Measurements from ENCODE around the gene AAGAB.
"Not testable (repeated sequence)": the region's sequence is repeated elsewhere in the genome, so short reads cannot be mapped to it uniquely, and the experiment has no call there.

Gene AAGAB

GRCh38 chr15:67259806-67260205 lies 5.3 kb upstream of the AAGAB start:
- H3K27me3 ChIP-seq (ENCODE audit: insufficient read depth, poor library complexity, severe bottlenecking), result no peaks in the 10 kb centered on the region
- DNase-seq (ENCODE audit: low spot score), result no peak
- H3K36me3 ChIP-seq (ENCODE audit: low read depth), result no peaks in the 10 kb centered on the region
- no peak overlapping the region for H3K27ac ChIP-seq (ENCODE audit: poor library complexity, severe bottlenecking)
- no peak for TF ChIP-seq CTCF (IDR thresholded peaks at IDR 0.05; ENCODE audit: poor library complexity, severe bottlenecking)
- no peak overlapping the region for H3K4me3 ChIP-seq (ENCODE audit: severe bottlenecking)
- H3K9me3 ChIP-seq (ENCODE audit: severe bottlenecking), result no peaks in the 10 kb centered on the region
- H3K4me1 ChIP-seq (ENCODE audit: insufficient read depth, poor library complexity, severe bottlenecking), result no peaks in the 10 kb centered on the region
- ATAC-seq (ENCODE audit: low read depth), result no peak

GRCh38 chr15:67259379-67259778 lies 4.9 kb upstream of the AAGAB start:
- ATAC-seq (ENCODE audit: low read depth) (no peak), DNase-seq (ENCODE audit: low spot score) (no peak)
- TF ChIP-seq CTCF (IDR thresholded peaks at IDR 0.05; ENCODE audit: poor library complexity, severe bottlenecking), result no peak

GRCh38 chr15:67258412-67258811 lies 4.0 kb upstream of the AAGAB start:
- not testable (repeated sequence) for H3K9me3 ChIP-seq (ENCODE audit: severe bottlenecking); H3K27ac ChIP-seq (ENCODE audit: poor library complexity, severe bottlenecking); DNase-seq (ENCODE audit: low spot score); H3K36me3 ChIP-seq (ENCODE audit: low read depth); H3K4me3 ChIP-seq (ENCODE audit: severe bottlenecking); H3K4me1 ChIP-seq (ENCODE audit: insufficient read depth, poor library complexity, severe bottlenecking); ATAC-seq (ENCODE audit: low read depth); H3K27me3 ChIP-seq (ENCODE audit: insufficient read depth, poor library complexity, severe bottlenecking)

More at GRCh38 chr15:67259379-67259778, 4.9 kb upstream of the AAGAB start:
- H3K4me1 ChIP-seq (ENCODE audit: insufficient read depth, poor library complexity, severe bottlenecking), result no peaks in the 10 kb centered on the region
- no peaks in the 10 kb centered on the region for H3K9me3 ChIP-seq (ENCODE audit: severe bottlenecking)
- no peak overlapping the region for H3K4me3 ChIP-seq (ENCODE audit: severe bottlenecking)
- H3K27me3 ChIP-seq (ENCODE audit: insufficient read depth, poor library complexity, severe bottlenecking), result no peaks in the 10 kb centered on the region
- no peaks in the 10 kb centered on the region for H3K36me3 ChIP-seq (ENCODE audit: low read depth)
- no peak overlapping the region for H3K27ac ChIP-seq (ENCODE audit: poor library complexity, severe bottlenecking)

- DNase-seq (ENCODE audit: low spot score) (no peak), ATAC-seq (ENCODE audit: low read depth) (no peak)
- peaks cover 15% of the 10 kb centered on the region for H3K36me3 ChIP-seq (ENCODE audit: low read depth)
- no peak overlapping the region for H3K4me3 ChIP-seq (ENCODE audit: severe bottlenecking)
- H3K27ac ChIP-seq (ENCODE audit: poor library complexity, severe bottlenecking), result no peak overlapping the region
- TF ChIP-seq CTCF (IDR thresholded peaks at IDR 0.05; ENCODE audit: poor library complexity, severe bottlenecking), result no peak
- no peaks in the 10 kb centered on the region for H3K9me3 ChIP-seq (ENCODE audit: severe bottlenecking)
- H3K4me1 ChIP-seq (ENCODE audit: insufficient read depth, poor library complexity, severe bottlenecking), result peaks cover 16% of the 10 kb centered on the region
- H3K27me3 ChIP-seq (ENCODE audit: insufficient read depth, poor library complexity, severe bottlenecking), result no peaks in the 10 kb centered on the region
Measured at GRCh38 chr15:67256051-67256450, 1.6 kb upstream of the AAGAB start.

- no peak for DNase-seq (ENCODE audit: low spot score)
- Histone ChIP-seq H3K9me3 (ENCODE audit: severe bottlenecking) (no peaks in the 10 kb centered on the region), H3K27ac (ENCODE audit: poor library complexity, severe bottlenecking) (peak overlapping the region; percentile 83), H3K4me1 (ENCODE audit: insufficient read depth, poor library complexity, severe bottlenecking) (peaks cover 16% of the 10 kb centered on the region), H3K27me3 (ENCODE audit: insufficient read depth, poor library complexity, severe bottlenecking) (no peaks in the 10 kb centered on the region), H3K4me3 (ENCODE audit: severe bottlenecking) (peak overlapping the region; percentile 69), H3K36me3 (ENCODE audit: low read depth) (peaks cover 25% of the 10 kb centered on the region)
- ATAC-seq (ENCODE audit: low read depth), result no peak
- no peak for TF ChIP-seq CTCF (IDR thresholded peaks at IDR 0.05; ENCODE audit: poor library complexity, severe bottlenecking)
Measured at GRCh38 chr15:67253549-67254237, 768 bp downstream of the AAGAB start.
